Smooth muscle cell (in vitro differentiated cells): ENCODE results near the gene SAC3D1. TPM values are rescaled to one million over a fixed set of nuclear protein-coding genes. Genes with fewer than 3 reads are reported as not detected.

Experiments
- DNase-seq: peaks from one replicate; lab custom pipeline; 2025; ENCODE audit not compliant: unreplicated experiment; lab: John Stamatoyannopoulos, UW
- H2AFZ ChIP-seq: fragments of 200-600 bp; sonication (generic); 2 replicates; pipeline ENCODE4 v1.6.0; 2016; ENCODE audit warnings: antibody characterized with exemption, low read depth, mild to moderate bottlenecking
- H3F3A ChIP-seq: fragments of 200-600 bp; sonication (generic); 2 replicates; pipeline ENCODE4 v1.6.0; 2017; ENCODE audit warnings: antibody characterized with exemption, low read depth
- H3K27ac ChIP-seq: fragments of 200-600 bp; sonication (generic); 2 replicates; pipeline ENCODE4 v1.5.1; 2016; ENCODE audit warnings: low read depth, mild to moderate bottlenecking
- H3K27me3 ChIP-seq: fragments of 200-600 bp; sonication (generic); 2 replicates; pipeline ENCODE4 v1.6.1; 2016; ENCODE audit warnings: low read depth, mild to moderate bottlenecking
- H3K36me3 ChIP-seq: fragments of 200-600 bp; sonication (generic); 2 replicates; pipeline ENCODE4 v1.5.1; 2016; ENCODE audit warnings: low read depth
- H3K4me1 ChIP-seq: fragments of 200-600 bp; sonication (generic); 2 replicates; pipeline ENCODE4 v1.5.1; 2016; ENCODE audit warnings: low read depth
- H3K4me2 ChIP-seq: fragments of 200-600 bp; sonication (generic); 2 replicates; pipeline ENCODE4 v1.6.0; 2016; ENCODE audit warnings: mild to moderate bottlenecking
- H3K4me3 ChIP-seq: fragments of 200-600 bp; sonication (generic); 2 replicates; pipeline ENCODE4 v1.5.1; 2016; ENCODE audit warnings: mild to moderate bottlenecking
- H3K79me2 ChIP-seq: fragments of 200-600 bp; sonication (generic); 2 replicates; pipeline ENCODE4 v1.6.0; 2016; ENCODE audit warnings: low read depth, mild to moderate bottlenecking
- H3K9ac ChIP-seq: fragments of 200-600 bp; sonication (generic); 2 replicates; pipeline ENCODE4 v1.6.0; 2016; ENCODE audit warnings: low read depth
- H3K9me3 ChIP-seq: fragments of 200-600 bp; sonication (generic); replicated peaks from 2 replicates; pipeline ENCODE4 v1.5.1; 2016; ENCODE audit warnings: low read depth
- H4K20me1 ChIP-seq: fragments of 200-600 bp; sonication (generic); 2 replicates; pipeline ENCODE4 v1.6.0; 2016; ENCODE audit warnings: low read depth
- WGBS: methylation state at CpG from one replicate; pipeline ENCODE4 v1.1.7; 2016; ENCODE audit warnings: low lambda C conversion rate; 5-methylcytosine and 5-hydroxymethylcytosine counted together
- polyA plus RNA-seq: library from polyadenylated mRNA; unstranded; fragments of >200 nt; fragmentation: Nextera tagmentation; extraction: Ambion mirVana; gene quantifications from 2 replicates; pipeline ENCODE4 v1.2.1, GENCODE V29; 2016
- total RNA-seq: library from RNA; depleted of rRNA; stranded (reverse); fragments of >200 nt; gene quantifications from 2 replicates; pipeline ENCODE4 v1.2.3, GENCODE V29; 2014
- TF ChIP-seq, protein P1 (sequence below): fragments of 200-600 bp; sonication (generic); IDR thresholded peaks from 2 replicates; pipeline ENCODE4 v1.5.1; 2017; ENCODE audit warnings: borderline replicate concordance, mild to moderate bottlenecking, antibody characterized with exemption; ENCODE audit not compliant: insufficient read depth, poor library complexity, severe bottlenecking

Gene SAC3D1
- total and polyA plus RNA-seq, 2 experiments from 2014 or later: 7.4 to 26.2 TPM

GRCh38 chr11:64996710-64997380, 44.2 kb upstream of the SAC3D1 start, which contains the start of gene BATF2:
BATF2 (minus strand) TSS chr11:64996971; CDS start chr11:64996914, 57 bp downstream.
- Histone ChIP-seq H2AFZ (peak within 1 kb of the TSS; percentile 24), H3K27ac (no peak within 1 kb of the TSS), H3K4me3 (no peak within 1 kb of the TSS), H3K9me3 (no peaks in the 10 kb centered on the region), H3F3A (no peaks in the 10 kb centered on the region), H3K36me3 (no peaks in the 10 kb centered on the region), H3K4me2 (peak within 1 kb of the TSS; percentile 51), H4K20me1 (no peaks in the 10 kb centered on the region), H3K4me1 (peaks cover 8% of the 10 kb centered on the region), H3K9ac (no peak within 1 kb of the TSS), H3K27me3 (no peaks in the 10 kb centered on the region), H3K79me2 (no peaks in the 10 kb centered on the region)
- peak; percentile 15 for DNase-seq
- TF ChIP-seq, protein P1, sequence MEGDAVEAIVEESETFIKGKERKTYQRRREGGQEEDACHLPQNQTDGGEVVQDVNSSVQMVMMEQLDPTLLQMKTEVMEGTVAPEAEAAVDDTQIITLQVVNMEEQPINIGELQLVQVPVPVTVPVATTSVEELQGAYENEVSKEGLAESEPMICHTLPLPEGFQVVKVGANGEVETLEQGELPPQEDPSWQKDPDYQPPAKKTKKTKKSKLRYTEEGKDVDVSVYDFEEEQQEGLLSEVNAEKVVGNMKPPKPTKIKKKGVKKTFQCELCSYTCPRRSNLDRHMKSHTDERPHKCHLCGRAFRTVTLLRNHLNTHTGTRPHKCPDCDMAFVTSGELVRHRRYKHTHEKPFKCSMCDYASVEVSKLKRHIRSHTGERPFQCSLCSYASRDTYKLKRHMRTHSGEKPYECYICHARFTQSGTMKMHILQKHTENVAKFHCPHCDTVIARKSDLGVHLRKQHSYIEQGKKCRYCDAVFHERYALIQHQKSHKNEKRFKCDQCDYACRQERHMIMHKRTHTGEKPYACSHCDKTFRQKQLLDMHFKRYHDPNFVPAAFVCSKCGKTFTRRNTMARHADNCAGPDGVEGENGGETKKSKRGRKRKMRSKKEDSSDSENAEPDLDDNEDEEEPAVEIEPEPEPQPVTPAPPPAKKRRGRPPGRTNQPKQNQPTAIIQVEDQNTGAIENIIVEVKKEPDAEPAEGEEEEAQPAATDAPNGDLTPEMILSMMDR: no peak
- WGBS: 39% methylated on average over 9 of the region's 9 CpGs

DNA sequence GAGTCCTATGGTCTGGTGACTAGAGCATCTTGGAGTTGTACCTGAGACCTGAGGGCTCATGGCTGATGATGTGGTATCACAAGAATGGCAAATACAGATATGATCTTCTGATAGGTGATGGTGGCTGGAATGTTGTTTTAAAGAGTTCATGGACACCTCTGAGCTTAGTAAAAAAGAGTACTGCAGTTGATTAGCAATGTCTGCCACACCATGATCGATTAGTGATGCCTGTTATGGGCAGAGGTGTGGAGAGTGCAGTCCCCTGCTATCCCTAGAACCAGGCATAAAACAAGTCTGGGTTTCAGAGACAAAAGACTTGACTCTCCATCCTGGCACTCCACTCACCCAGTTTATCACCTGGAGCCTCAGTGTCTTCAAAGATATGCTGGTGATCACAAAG, 42.9 kb upstream of the SAC3D1 start:
- Histone ChIP-seq H3F3A (no peaks in the 10 kb centered on the region), H3K79me2 (no peaks in the 10 kb centered on the region), H2AFZ (no peak overlapping the region), H3K4me2 (no peak overlapping the region), H3K4me3 (no peak overlapping the region), H3K9me3 (no peaks in the 10 kb centered on the region), H3K9ac (no peak overlapping the region), H4K20me1 (no peaks in the 10 kb centered on the region), H3K27ac (no peak overlapping the region), H3K36me3 (no peaks in the 10 kb centered on the region), H3K4me1 (peaks cover 8% of the 10 kb centered on the region), H3K27me3 (no peaks in the 10 kb centered on the region)
- DNase-seq: no peak
- TF ChIP-seq, protein P1: no peak
- WGBS: 90% methylated on average over 1 of the region's 1 CpG

DNA sequence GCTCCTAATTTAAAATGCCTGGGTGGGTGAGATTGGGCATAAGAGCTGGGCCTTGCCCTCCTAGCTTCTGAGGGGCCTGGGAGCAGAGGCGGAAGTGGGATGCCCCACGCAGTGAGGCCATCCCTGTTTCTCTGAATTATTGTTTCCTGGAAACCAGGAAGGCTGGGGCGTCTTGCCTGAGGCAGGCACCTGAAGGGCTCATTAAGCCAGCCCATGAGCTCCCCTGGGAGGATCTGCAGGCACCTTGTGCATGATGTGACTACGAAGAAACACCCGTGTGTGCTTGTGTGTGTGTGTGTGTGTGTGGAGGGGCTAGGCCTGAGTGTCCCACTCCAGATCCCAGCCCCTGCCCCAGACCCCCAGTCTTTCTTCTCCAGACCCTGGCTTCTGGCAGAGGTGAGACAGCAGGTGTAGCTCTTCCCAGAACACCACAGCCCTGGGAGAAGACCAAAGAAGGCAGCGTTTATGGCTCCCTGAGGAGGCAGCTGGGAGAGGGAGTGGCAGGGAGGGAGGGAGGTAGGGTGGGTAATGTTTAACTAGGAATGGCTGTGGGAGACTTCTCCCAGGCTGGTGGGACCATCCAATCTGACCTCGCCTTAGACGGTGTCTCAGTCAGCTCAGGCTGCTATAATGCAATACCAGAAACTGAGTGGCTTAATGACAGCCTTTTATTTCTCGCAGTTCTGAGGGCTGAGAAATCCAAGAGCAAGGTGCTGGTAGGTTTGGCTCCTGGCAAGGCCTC, 42.1 kb upstream of the SAC3D1 start:
- Histone ChIP-seq H3K36me3 (no peaks in the 10 kb centered on the region), H3K27me3 (no peaks in the 10 kb centered on the region), H3K4me2 (no peak overlapping the region), H3K9me3 (no peaks in the 10 kb centered on the region), H4K20me1 (no peaks in the 10 kb centered on the region), H2AFZ (no peak overlapping the region), H3F3A (no peaks in the 10 kb centered on the region), H3K4me3 (no peak overlapping the region), H3K9ac (no peak overlapping the region), H3K79me2 (no peaks in the 10 kb centered on the region), H3K4me1 (peaks cover 8% of the 10 kb centered on the region), H3K27ac (no peak overlapping the region)
- no peak for DNase-seq
- WGBS: 86% methylated on average over 9 of the region's 9 CpGs
- TF ChIP-seq, protein P1: no peak
